B cell (primary cell): ENCODE results near the gene ETV1. TPM values are rescaled to one million over a fixed set of nuclear protein-coding genes. Genes with fewer than 3 reads are reported as not detected.

Experiments used
- ATAC-seq: fragments of 200-7000 bp; cut with Tn5 transposase; one replicate; pipeline ENCODE4 v1.10.0; 2021; ENCODE audit warnings: low read depth, mild to moderate bottlenecking, moderate number of reproducible peaks, moderate library complexity
- CTCF ChIA-PET: fragments of 350-600 bp; sonication (Branson Sonifier 250); formaldehyde crosslinking; loops from one replicate; lab custom pipeline; 2021; ENCODE audit warnings: antibody characterized with exemption, inconsistent platforms; lab: Charles Lee
- POLR2A ChIA-PET: fragments of 350-600 bp; sonication (Branson Sonifier 250); formaldehyde crosslinking; loops from one replicate; lab custom pipeline; 2021; ENCODE audit warnings: antibody characterized with exemption; lab: Charles Lee
- DNase-seq: peaks from one replicate; pipeline ENCODE4 v3.0.0; 2013
- H2AFZ ChIP-seq: 2 replicates; pipeline ENCODE4 v1.6.1; 2012; ENCODE audit warnings: mild to moderate bottlenecking, low read depth, low read length; ENCODE audit not compliant: insufficient read depth, poor library complexity, severe bottlenecking
- H3K27ac ChIP-seq, 2 donors: 1 replicate in 1 of 2; 2 replicates in 1 of 2; pipeline ENCODE4 v1.5.1; 2012 to 2013; ENCODE audit warnings: low read length in 2 of 2, mild to moderate bottlenecking in 2 of 2, moderate library complexity in 1 of 2
- H3K27me3 ChIP-seq, 4 experiments: fragments of 200-600 bp in 1 of 4; sonication (generic) in 1 of 4; replicated peaks in 1 of 4; 1 replicate in 2 of 4; 2 replicates in 2 of 4; pipeline versions ENCODE4 v1.6.1 to v1.7.0; 2013 to 2016; ENCODE audit warnings: low read length in 3 of 4, mild to moderate bottlenecking in 2 of 4, mixed read lengths in 1 of 4, moderate library complexity in 1 of 4; ENCODE audit not compliant: insufficient read depth in 4 of 4, control insufficient read depth in 3 of 4; ENCODE audit errors: control extremely low read depth in 1 of 4
- H3K36me3 ChIP-seq, 2 experiments: replicated peaks in 1 of 2; 1 replicate in 1 of 2; 2 replicates in 1 of 2; pipeline versions ENCODE4 v1.6.1 to v1.7.1; 2013; ENCODE audit warnings: low read length in 1 of 2; ENCODE audit not compliant: insufficient read depth in 2 of 2, control insufficient read depth in 1 of 2; ENCODE audit errors: control extremely low read depth in 1 of 2, extremely low read depth in 1 of 2
- H3K4me1 ChIP-seq, 2 donors: fragments of 200-600 bp in 1 of 2; sonication (generic) in 1 of 2; 1 replicate in 1 of 2; 2 replicates in 1 of 2; pipeline versions ENCODE4 v1.5.1 to v1.6.1; 2013 to 2017; ENCODE audit warnings: low read length in 2 of 2; ENCODE audit not compliant: control insufficient read depth in 2 of 2, insufficient read depth in 2 of 2
- H3K4me2 ChIP-seq: replicated peaks from 2 replicates; pipeline ENCODE3; 2012; ENCODE audit warnings: mild to moderate bottlenecking, low read depth, low read length; ENCODE audit not compliant: poor library complexity, severe bottlenecking
- H3K4me3 ChIP-seq, 5 experiments: fragments of 200-600 bp in 1 of 5; sonication (generic) in 1 of 5; 1 replicate in 3 of 5; 2 replicates in 2 of 5; pipeline versions ENCODE4 v1.5.1 to v1.7.0; 2011 to 2016; ENCODE audit warnings: low read length in 4 of 5, mild to moderate bottlenecking in 4 of 5, low read depth in 2 of 5, control low read depth in 1 of 5, moderate library complexity in 1 of 5; ENCODE audit not compliant: insufficient read depth in 1 of 5; ENCODE audit errors: control extremely low read depth in 1 of 5, extremely low read depth in 1 of 5
- H3K79me2 ChIP-seq: fragments of 200-600 bp; sonication (generic); one replicate; pipeline ENCODE4 v1.6.0; 2016; ENCODE audit warnings: low read length; ENCODE audit not compliant: control insufficient read depth, insufficient read depth
- H3K9ac ChIP-seq: fragments of 200-600 bp; sonication (generic); 2 replicates; pipeline ENCODE4 v1.6.1; 2017; ENCODE audit warnings: mild to moderate bottlenecking, low read length, moderate library complexity
- H3K9me3 ChIP-seq, 3 donors: one replicate each; pipeline versions ENCODE4 v1.6.1 to v1.7.1; 2013; ENCODE audit warnings: low read length in 2 of 3; ENCODE audit not compliant: control insufficient read depth in 2 of 3, insufficient read depth in 1 of 3; ENCODE audit errors: control extremely low read depth in 1 of 3
- H4K20me1 ChIP-seq: 2 replicates; pipeline ENCODE4 v1.6.0; 2012; ENCODE audit warnings: mild to moderate bottlenecking, low read length; ENCODE audit not compliant: insufficient read depth, control insufficient read depth, poor library complexity, severe bottlenecking
- H3K27ac Mint-ChIP-seq: one replicate; pipeline ENCODE4 v1.8.0; 2021; ENCODE audit warnings: mixed read lengths
- H3K27me3 Mint-ChIP-seq: one replicate; pipeline ENCODE4 v1.8.0; 2021; ENCODE audit warnings: mixed read lengths
- H3K4me1 Mint-ChIP-seq: one replicate; pipeline ENCODE4 v1.8.0; 2021; ENCODE audit warnings: mixed read lengths
- H3K4me3 Mint-ChIP-seq: one replicate; pipeline ENCODE4 v1.8.0; 2021; ENCODE audit warnings: mixed read lengths
- H3K9me3 Mint-ChIP-seq: one replicate; pipeline ENCODE4 v1.8.0; 2022; ENCODE audit warnings: mixed read lengths; ENCODE audit not compliant: insufficient read depth
- EZH2 ChIP-seq: IDR thresholded peaks from 2 replicates; pipeline ENCODE4 v1.6.1; 2012; ENCODE audit warnings: borderline replicate concordance, low read depth, mild to moderate bottlenecking, moderate library complexity, low read length; ENCODE audit not compliant: insufficient read depth, poor library complexity, severe bottlenecking
- WGBS: methylation state at CpG from one replicate; pipeline ENCODE4 v1.1.5; 2013; ENCODE audit warnings: missing lambda C conversion rate; ENCODE audit not compliant: insufficient coverage; 5-methylcytosine and 5-hydroxymethylcytosine counted together
- intact Hi-C: fragments of 100-400 bp; cut with micrococcal nuclease; formaldehyde crosslinking; loops from one replicate; pipeline ENCODE4 v1.10.0; 2022
- polyA plus RNA-seq: library from polyadenylated mRNA; depleted of rRNA; stranded (reverse); fragments of >200 nt; gene quantifications from 2 replicates; pipeline ENCODE4 v1.2.3, GENCODE V29; 2012
- total RNA-seq, 2 donors: library from RNA; stranded (reverse); fragments of 120-200 nt in 1 of 2; gene quantifications; 1 replicate in 1 of 2; 2 replicates in 1 of 2; pipeline versions ENCODE4 v1.2.3 to v1.2.4, GENCODE V29; 2013 to 2022
- TF ChIP-seq, protein P1 (sequence below): fragments of 200-600 bp; IDR thresholded peaks from one replicate; pipeline ENCODE4 v1.8.0; 2022; ENCODE audit warnings: antibody characterized with exemption, mild to moderate bottlenecking

ETV1 gene
- total and polyA plus RNA-seq, 2 donors (not counting 1 experiment from before 2014, with no cell fraction given): not detected

DNA sequence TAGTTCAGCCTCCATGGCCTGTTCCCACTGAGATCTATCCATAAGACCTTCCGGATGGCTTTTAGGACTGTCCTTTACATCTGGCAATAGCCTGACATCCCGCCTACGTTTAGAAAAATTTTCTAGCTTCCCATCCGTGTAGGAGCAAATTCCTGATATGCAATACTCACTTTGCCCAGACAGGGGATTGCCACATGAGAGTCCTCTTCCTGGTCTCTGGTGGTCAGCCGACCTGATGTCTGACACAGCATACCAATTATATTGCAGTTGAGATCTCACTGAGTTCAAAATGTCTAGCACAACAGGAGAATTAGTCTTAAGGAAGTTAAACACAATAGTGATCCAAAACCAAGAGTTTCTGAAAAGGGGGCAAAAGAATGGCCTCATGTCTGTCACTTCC, 9.4 kb upstream of the ETV1 start:
- Histone ChIP-seq H3K9ac (no peak overlapping the region), H3K79me2 (no peaks in the 10 kb centered on the region), H3K4me2 (no peak overlapping the region), H3K27me3 (no peaks in the 10 kb centered on the region), H3K27ac (no peak overlapping the region), H3K4me1 (no peaks in the 10 kb centered on the region), H3K9me3 (peaks cover 0 to 9% (median 0%) of the 10 kb centered on the region in 3 donors), H4K20me1 (no peaks in the 10 kb centered on the region), H3K36me3 (no peaks in the 10 kb centered on the region), H2AFZ (no peak overlapping the region), H3K4me3 (no peak overlapping the region)
- DNase-seq (no peak), ATAC-seq (no peak)
- ChIA-PET CTCF (no interaction called here), POLR2A (no interaction called here)
- Mint-ChIP-seq H3K9me3 (peaks cover 6% of the 10 kb centered on the region), H3K4me3 (no peak overlapping the region), H3K4me1 (no peaks in the 10 kb centered on the region), H3K27me3 (no peaks in the 10 kb centered on the region), H3K27ac (no peak overlapping the region)
- WGBS: 95% methylated on average over 5 of the region's 5 CpGs
- TF ChIP-seq, protein P1, sequence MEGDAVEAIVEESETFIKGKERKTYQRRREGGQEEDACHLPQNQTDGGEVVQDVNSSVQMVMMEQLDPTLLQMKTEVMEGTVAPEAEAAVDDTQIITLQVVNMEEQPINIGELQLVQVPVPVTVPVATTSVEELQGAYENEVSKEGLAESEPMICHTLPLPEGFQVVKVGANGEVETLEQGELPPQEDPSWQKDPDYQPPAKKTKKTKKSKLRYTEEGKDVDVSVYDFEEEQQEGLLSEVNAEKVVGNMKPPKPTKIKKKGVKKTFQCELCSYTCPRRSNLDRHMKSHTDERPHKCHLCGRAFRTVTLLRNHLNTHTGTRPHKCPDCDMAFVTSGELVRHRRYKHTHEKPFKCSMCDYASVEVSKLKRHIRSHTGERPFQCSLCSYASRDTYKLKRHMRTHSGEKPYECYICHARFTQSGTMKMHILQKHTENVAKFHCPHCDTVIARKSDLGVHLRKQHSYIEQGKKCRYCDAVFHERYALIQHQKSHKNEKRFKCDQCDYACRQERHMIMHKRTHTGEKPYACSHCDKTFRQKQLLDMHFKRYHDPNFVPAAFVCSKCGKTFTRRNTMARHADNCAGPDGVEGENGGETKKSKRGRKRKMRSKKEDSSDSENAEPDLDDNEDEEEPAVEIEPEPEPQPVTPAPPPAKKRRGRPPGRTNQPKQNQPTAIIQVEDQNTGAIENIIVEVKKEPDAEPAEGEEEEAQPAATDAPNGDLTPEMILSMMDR: no peak
- intact Hi-C loops: no loop called here

DNA sequence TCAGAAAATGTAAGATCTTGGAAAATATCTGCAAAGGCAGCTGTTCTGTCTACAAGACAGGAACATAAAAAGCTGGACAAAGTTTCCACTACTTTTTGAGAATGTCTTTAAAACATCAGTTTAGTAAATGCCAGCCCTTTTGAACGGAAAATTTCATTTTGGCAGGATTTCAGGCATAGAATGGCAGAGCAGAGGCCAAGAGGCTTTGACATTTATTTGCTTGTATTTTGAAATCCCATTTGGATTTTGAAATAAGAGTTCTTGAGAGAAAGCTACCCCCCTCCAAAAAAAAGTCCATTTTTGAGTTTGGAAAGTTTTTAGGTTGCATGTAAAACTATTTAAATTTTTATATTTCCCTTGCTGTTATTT, 3.1 kb upstream of the ETV1 start:
- DNase-seq (no peak), ATAC-seq (no peak)
- POLR2A ChIA-PET: no interaction called here
- Histone ChIP-seq H4K20me1 (no peaks in the 10 kb centered on the region), H2AFZ (no peak overlapping the region), H3K9ac (no peak overlapping the region), H3K4me3 (no peak overlapping the region), H3K27ac (no peak overlapping the region), H3K36me3 (no peaks in the 10 kb centered on the region), H3K27me3 (peaks cover 0 to 29% (median 25%) of the 10 kb centered on the region in 4 experiments), H3K4me2 (no peak overlapping the region), H3K4me1 (peaks cover 26 to 28% of the 10 kb centered on the region in 2 donors), H3K79me2 (no peaks in the 10 kb centered on the region), H3K9me3 (peaks cover 0 to 10% (median 0%) of the 10 kb centered on the region in 3 donors)
- H3K27me3 Mint-ChIP-seq: no peaks in the 10 kb centered on the region
- H3K4me1 Mint-ChIP-seq: no peaks in the 10 kb centered on the region
- intact Hi-C loops: no loop called here
- no peak for TF ChIP-seq EZH2
- TF ChIP-seq, protein P1: no peak
- no peak overlapping the region for H3K27ac Mint-ChIP-seq
- H3K4me3 Mint-ChIP-seq: no peak overlapping the region
- H3K9me3 Mint-ChIP-seq: peaks cover 4% of the 10 kb centered on the region
- 88% methylated on average over 1 of the region's 1 CpG for WGBS
- CTCF ChIA-PET: no interaction called here
